ENCODE results near the gene APBB2.

DNA sequence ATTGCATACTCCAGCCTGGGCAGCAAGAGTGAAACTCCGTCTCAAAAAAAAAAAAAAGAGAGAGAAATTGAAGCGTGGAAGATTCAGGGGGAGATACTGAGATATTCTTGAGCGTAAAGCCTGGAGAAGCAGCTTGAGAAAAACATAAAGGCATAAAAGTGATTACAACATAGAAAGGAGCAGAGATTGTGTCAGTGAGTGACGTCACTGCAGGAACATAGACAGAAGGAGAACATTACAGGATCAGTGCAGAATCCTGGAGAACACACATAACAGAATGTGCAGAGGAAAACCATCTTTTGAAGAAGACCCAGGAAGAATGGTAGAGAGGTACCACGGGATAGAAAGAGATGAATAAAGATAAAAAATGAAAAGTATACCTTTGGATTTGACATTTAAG is 147.0 kb downstream of the APBB2 start:
- TF ChIP-seq, protein P1, sequence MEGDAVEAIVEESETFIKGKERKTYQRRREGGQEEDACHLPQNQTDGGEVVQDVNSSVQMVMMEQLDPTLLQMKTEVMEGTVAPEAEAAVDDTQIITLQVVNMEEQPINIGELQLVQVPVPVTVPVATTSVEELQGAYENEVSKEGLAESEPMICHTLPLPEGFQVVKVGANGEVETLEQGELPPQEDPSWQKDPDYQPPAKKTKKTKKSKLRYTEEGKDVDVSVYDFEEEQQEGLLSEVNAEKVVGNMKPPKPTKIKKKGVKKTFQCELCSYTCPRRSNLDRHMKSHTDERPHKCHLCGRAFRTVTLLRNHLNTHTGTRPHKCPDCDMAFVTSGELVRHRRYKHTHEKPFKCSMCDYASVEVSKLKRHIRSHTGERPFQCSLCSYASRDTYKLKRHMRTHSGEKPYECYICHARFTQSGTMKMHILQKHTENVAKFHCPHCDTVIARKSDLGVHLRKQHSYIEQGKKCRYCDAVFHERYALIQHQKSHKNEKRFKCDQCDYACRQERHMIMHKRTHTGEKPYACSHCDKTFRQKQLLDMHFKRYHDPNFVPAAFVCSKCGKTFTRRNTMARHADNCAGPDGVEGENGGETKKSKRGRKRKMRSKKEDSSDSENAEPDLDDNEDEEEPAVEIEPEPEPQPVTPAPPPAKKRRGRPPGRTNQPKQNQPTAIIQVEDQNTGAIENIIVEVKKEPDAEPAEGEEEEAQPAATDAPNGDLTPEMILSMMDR (IDR thresholded peaks at IDR 0.05) = no peak
- no peak for TF ChIP-seq EP300 (IDR thresholded peaks at IDR 0.05)

All from tibial nerve (tissue), 4 donors.